SW480 (cell line): Measurements from ENCODE around the gene CCDC57.
A peak's percentile ranks its signal among the peaks of the same experiment; 100 is the strongest.

Source experiments
- DNase-seq: peaks from one replicate; pipeline ENCODE4 v3.0.0-alpha.2; 2016; ENCODE audit warnings: low spot score

The CCDC57 gene

GRCh38 chr17:82246040-82246364 lies 33.4 kb upstream of the CCDC57 start:
- no peak for DNase-seq

GRCh38 chr17:82245134-82246039 lies 32.7 kb upstream of the CCDC57 start:
- no peak for DNase-seq

- DNase-seq = no peak
Measured at GRCh38 chr17:82244413-82245133, 31.9 kb upstream of the CCDC57 start.

- DNase-seq = no peak
Measured at GRCh38 chr17:82243648-82244412, 31.2 kb upstream of the CCDC57 start.

- DNase-seq = no peak
Measured at GRCh38 chr17:82242977-82243647, 30.5 kb upstream of the CCDC57 start.

GRCh38 chr17:82242698-82242976 lies 30.0 kb upstream of the CCDC57 start:
- DNase-seq = no peak

GRCh38 chr17:82241926-82242697 lies 29.5 kb upstream of the CCDC57 start:
- DNase-seq = no peak

- DNase-seq = peak; percentile 73
Measured at GRCh38 chr17:82241183-82241925, 28.7 kb upstream of the CCDC57 start.

- DNase-seq = no peak
Measured at GRCh38 chr17:82240506-82241182, 28.0 kb upstream of the CCDC57 start.

GRCh38 chr17:82239926-82240505 lies 27.4 kb upstream of the CCDC57 start:
- no peak for DNase-seq

- DNase-seq = no peak
Measured at GRCh38 chr17:82239401-82239925, 26.8 kb upstream of the CCDC57 start.

GRCh38 chr17:82238472-82239201 lies 26.0 kb upstream of the CCDC57 start:
- DNase-seq = peak; percentile 85

GRCh38 chr17:82237746-82238471 lies 25.3 kb upstream of the CCDC57 start:
- DNase-seq = no peak

- DNase-seq = no peak
Measured at GRCh38 chr17:82237083-82237745, 24.6 kb upstream of the CCDC57 start.

- DNase-seq = no peak
Measured at GRCh38 chr17:82236142-82236971, 23.7 kb upstream of the CCDC57 start.

GRCh38 chr17:82235775-82236141 lies 23.1 kb upstream of the CCDC57 start:
- no peak for DNase-seq
